K562 (cell line): Measurements from ENCODE around the gene GMIP. TPM values are rescaled to one million over a fixed set of nuclear protein-coding genes. Genes with fewer than 3 reads are reported as not detected.

Experiments
- BRD9 ChIP-seq: fragments of 450-650 bp; IDR thresholded peaks from 2 replicates; pipeline ENCODE4 v1.6.1; 2018; ENCODE audit warnings: low read depth; ENCODE audit not compliant: partially characterized antibody
- GTF2E2 ChIP-seq: fragments of 200-800 bp; sonication (Bioruptor generic); IDR thresholded peaks from 2 replicates; pipeline ENCODE4 v1.6.1; 2016; ENCODE audit warnings: missing genetic modification characterization, missing compliant biosample characterization
- HDAC8 ChIP-seq: fragments of 450-650 bp; IDR thresholded peaks from 2 replicates; pipeline ENCODE4 v1.6.1; 2016; ENCODE audit warnings: mild to moderate bottlenecking, missing genetic modification characterization, moderate library complexity, missing compliant biosample characterization
- LEF1 ChIP-seq: fragments of 450-650 bp; IDR thresholded peaks from 2 replicates; pipeline ENCODE4 v1.6.1; 2016; ENCODE audit warnings: mild to moderate bottlenecking
- NELFE ChIP-seq: IDR thresholded peaks from 2 replicates; pipeline ENCODE4 v1.6.1; 2011; ENCODE audit warnings: mild to moderate bottlenecking; ENCODE audit not compliant: insufficient read depth, insufficient read length
- PYGO2 ChIP-seq: fragments of 450-650 bp; IDR thresholded peaks from 2 replicates; pipeline ENCODE4 v1.6.1; 2016; ENCODE audit warnings: mild to moderate bottlenecking, missing genetic modification characterization, moderate library complexity, missing compliant biosample characterization
- SP2 ChIP-seq: IDR thresholded peaks from 2 replicates; pipeline ENCODE4 v1.6.1; 2011; ENCODE audit warnings: mild to moderate bottlenecking, low read depth, low read length, moderate library complexity; ENCODE audit not compliant: poor library complexity, severe bottlenecking; ENCODE audit errors: extremely low read depth
- XRCC3 ChIP-seq: fragments of 450-650 bp; IDR thresholded peaks from 2 replicates; pipeline ENCODE4 v1.6.1; 2017; ENCODE audit warnings: mild to moderate bottlenecking, moderate library complexity
- ZNF146 ChIP-seq: IDR thresholded peaks from one replicate; pipeline ENCODE4 v1.6.1; 2018; ENCODE audit warnings: missing compliant biosample characterization; ENCODE audit not compliant: unreplicated experiment
- polyA plus RNA-seq, 8 experiments: library from polyadenylated mRNA; depleted of rRNA in 4 of 8; stranded (reverse) in 5 of 8; unstranded in 3 of 8; fragments of >200 nt; fragmentation: Nextera tagmentation in 2 of 8; fragmentation: Illumina TruSeq in 1 of 8; extraction: Ambion mirVana in 2 of 8; extraction: Trizol in 1 of 8; gene quantifications; 2 replicates each; pipeline versions ENCODE4 v1.2.1 to v1.2.3, GENCODE V29; 2011 to 2014; ENCODE audit warnings: inconsistent platforms in 1 of 8, missing spikeins in 1 of 8
- total RNA-seq, 7 experiments: library from RNA; depleted of rRNA in 6 of 7; stranded (reverse); fragments of >200 nt in 6 of 7; fragmentation: Illumina TruSeq in 2 of 7; extraction: Trizol in 2 of 7; gene quantifications; 2 replicates each; pipeline versions ENCODE4 v1.2.1 to v1.2.3, GENCODE V29; 2011 to 2021; ENCODE audit warnings: low replicate concordance in 1 of 7
- TF ChIP-seq, protein P1 (sequence below), 2 experiments: fragments of 450-650 bp in 1 of 2; sonication (generic) in 1 of 2; formaldehyde crosslinking in 1 of 2; IDR thresholded peaks; 2 replicates each; pipeline versions ENCODE4 v1.7.1 to v1.9.0; 2016 to 2022; ENCODE audit warnings: inconsistent platforms in 1 of 2, mild to moderate bottlenecking in 1 of 2, missing genetic modification reagents in 1 of 2

GMIP gene
- total and polyA plus RNA-seq, 9 of the 15 experiments (the other 6 are each of a cell fraction or from before 2014, with no cell fraction given) = 0.14 to 15.8 (median 3.2) TPM

DNA sequence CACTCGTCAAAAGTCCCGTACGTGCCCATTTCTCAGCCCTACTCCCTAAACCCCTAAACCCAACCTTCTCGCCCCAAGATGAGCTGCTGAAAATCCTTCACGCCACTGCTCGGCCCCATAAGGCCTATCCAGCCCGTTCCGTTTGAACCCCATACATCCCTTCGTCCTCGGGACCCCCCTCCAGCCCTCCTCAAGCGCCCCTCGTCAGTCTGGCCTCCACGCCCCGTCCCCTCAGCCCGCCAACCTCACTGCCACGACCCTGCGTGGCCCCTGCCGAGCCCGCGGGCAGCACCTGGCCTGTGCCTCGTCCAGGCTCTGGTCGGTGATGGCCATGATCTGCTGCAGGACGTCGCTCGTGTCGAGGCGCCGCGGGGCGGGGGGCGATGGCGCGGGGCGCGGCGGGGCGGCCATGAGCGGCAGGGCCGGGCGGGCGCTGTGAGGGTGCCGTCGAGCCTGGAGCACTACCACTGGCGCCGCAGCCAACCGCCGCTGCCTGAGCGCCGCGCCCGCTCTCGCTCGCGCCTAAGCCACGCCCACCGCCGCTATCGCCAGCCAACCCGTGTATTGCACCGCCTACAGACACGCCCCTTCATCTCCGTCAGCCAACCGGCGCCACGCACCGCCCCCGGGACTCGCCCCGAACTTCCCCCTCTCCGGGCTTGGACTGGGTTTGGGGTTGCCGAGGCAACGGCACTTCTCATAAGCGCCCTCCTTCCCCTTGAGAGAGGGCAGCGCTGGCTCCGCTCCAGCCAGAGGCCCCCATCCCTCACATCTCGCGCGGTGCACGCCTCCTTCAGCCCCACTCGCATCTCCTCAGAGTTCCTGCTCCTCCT is 25.0 kb downstream of the GMIP start, which contains the start of gene PBX4 (continued):
- TF ChIP-seq BRD9 (no peak), HDAC8 (tag) (0 out of 2 replicates have a peak, but pooled peaks have one; percentile 35), ZNF146 (CRISPR knock-in tag) (no peak), GTF2E2 (tag) (no peak), LEF1 (no peak), SP2 (peak; percentile 15), NELFE (no peak), XRCC3 (no peak), PYGO2 (tag) (no peak)
- TF ChIP-seq, protein P1, sequence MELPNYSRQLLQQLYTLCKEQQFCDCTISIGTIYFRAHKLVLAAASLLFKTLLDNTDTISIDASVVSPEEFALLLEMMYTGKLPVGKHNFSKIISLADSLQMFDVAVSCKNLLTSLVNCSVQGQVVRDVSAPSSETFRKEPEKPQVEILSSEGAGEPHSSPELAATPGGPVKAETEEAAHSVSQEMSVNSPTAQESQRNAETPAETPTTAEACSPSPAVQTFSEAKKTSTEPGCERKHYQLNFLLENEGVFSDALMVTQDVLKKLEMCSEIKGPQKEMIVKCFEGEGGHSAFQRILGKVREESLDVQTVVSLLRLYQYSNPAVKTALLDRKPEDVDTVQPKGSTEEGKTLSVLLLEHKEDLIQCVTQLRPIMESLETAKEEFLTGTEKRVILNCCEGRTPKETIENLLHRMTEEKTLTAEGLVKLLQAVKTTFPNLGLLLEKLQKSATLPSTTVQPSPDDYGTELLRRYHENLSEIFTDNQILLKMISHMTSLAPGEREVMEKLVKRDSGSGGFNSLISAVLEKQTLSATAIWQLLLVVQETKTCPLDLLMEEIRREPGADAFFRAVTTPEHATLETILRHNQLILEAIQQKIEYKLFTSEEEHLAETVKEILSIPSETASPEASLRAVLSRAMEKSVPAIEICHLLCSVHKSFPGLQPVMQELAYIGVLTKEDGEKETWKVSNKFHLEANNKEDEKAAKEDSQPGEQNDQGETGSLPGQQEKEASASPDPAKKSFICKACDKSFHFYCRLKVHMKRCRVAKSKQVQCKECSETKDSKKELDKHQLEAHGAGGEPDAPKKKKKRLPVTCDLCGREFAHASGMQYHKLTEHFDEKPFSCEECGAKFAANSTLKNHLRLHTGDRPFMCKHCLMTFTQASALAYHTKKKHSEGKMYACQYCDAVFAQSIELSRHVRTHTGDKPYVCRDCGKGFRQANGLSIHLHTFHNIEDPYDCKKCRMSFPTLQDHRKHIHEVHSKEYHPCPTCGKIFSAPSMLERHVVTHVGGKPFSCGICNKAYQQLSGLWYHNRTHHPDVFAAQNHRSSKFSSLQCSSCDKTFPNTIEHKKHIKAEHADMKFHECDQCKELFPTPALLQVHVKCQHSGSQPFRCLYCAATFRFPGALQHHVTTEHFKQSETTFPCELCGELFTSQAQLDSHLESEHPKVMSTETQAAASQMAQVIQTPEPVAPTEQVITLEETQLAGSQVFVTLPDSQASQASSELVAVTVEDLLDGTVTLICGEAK (IDR thresholded peaks at IDR 0.05) = 0 out of 2 replicates have a peak, but pooled peaks have one; percentile 43
- TF ChIP-seq, protein P1 (CRISPR knock-in tag; IDR thresholded peaks at IDR 0.05) = no peak
